Breast epithelium (tissue), 4 donors: ENCODE measurements around the gene IKBKG. TPM values are rescaled to one million over a fixed set of nuclear protein-coding genes. Genes with fewer than 3 reads are reported as not detected.

Experiments used
- DNase-seq, 2 donors: peaks; one replicate each; pipeline ENCODE4 v3.0.0-alpha.2; 2019; ENCODE audit warnings: low spot score in 2 of 2
- H3K27ac ChIP-seq, 2 donors: fragments of 200-600 bp; sonication (generic) in 1 of 2; one replicate each; pipeline ENCODE4 v1.5.1; 2016 to 2019; ENCODE audit warnings: mild to moderate bottlenecking in 1 of 2
- H3K27me3 ChIP-seq, 2 donors: fragments of 200-600 bp; sonication (generic) in 1 of 2; one replicate each; pipeline versions ENCODE4 v1.5.1 to v1.6.0; 2017 to 2019; ENCODE audit warnings: control low read depth in 1 of 2, mild to moderate bottlenecking in 1 of 2
- H3K36me3 ChIP-seq: fragments of 200-600 bp; one replicate; pipeline ENCODE4 v1.5.1; 2019
- H3K4me1 ChIP-seq, 2 donors: fragments of 200-600 bp; sonication (generic); one replicate each; pipeline ENCODE4 v1.5.1; 2016 to 2019; ENCODE audit warnings: control low read depth in 1 of 2
- H3K4me3 ChIP-seq, 3 donors: fragments of 200-600 bp; sonication (generic); 1 replicate in 2 of 3; 2 replicates in 1 of 3; pipeline ENCODE4 v1.5.1; 2016 to 2019; ENCODE audit warnings: mild to moderate bottlenecking in 3 of 3, moderate library complexity in 2 of 3
- H3K9me3 ChIP-seq, 2 donors: fragments of 200-600 bp; sonication (generic) in 1 of 2; one replicate each; pipeline ENCODE4 v1.5.1; 2016 to 2019; ENCODE audit warnings: control low read depth in 1 of 2
- POLR2A ChIP-seq: fragments of 450-650 bp; IDR thresholded peaks from one replicate; pipeline ENCODE4 v1.6.1; 2016; ENCODE audit warnings: antibody characterized with exemption, mild to moderate bottlenecking, moderate library complexity
- POLR2AphosphoS5 ChIP-seq, 3 donors: sonication (generic); formaldehyde crosslinking; IDR thresholded peaks; one replicate each; pipeline ENCODE4 v1.6.1; 2017; ENCODE audit warnings: antibody characterized with exemption in 3 of 3
- intact Hi-C: fragments of 100-400 bp; cut with DNase I; formaldehyde crosslinking; loops from one replicate; pipeline ENCODE4 v1.15.1; 2023; ENCODE audit warnings: low total_unique reads
- total RNA-seq, 3 donors: library from RNA; depleted of rRNA; stranded (reverse); fragments of >200 nt; gene quantifications; one replicate each; pipeline ENCODE4 v1.1.0, GENCODE V29; 2016
- TF ChIP-seq, protein P1 (sequence below), 3 donors: fragments of 450-650 bp; IDR thresholded peaks; one replicate each; pipeline ENCODE4 v1.5.1; 2016 to 2017; ENCODE audit warnings: antibody characterized with exemption in 3 of 3, mild to moderate bottlenecking in 3 of 3, moderate library complexity in 3 of 3

IKBKG gene
- total RNA-seq, 3 donors from 2014 or later, result 10.5 to 15.2 (median 12.6) TPM

DNA sequence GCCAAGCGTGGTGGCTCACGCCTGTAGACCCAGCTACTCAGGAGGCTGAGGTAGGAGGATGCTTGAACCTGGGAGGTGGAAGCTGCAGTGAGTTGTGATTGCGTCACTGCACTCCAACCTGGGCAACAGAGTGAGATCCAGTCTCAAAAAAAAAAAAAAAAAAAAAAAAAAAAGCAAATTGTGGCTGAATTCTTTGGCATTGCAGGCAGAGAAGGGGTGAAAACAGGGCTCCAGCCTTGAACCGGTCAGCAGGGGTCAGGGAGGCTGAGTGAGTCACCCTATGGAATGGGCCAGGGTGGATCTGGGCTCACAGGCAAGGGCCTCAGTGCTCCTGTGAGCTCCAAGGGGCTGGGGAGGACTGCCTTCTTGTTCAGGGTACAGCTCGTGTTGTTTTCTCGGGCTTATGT, 18.2 kb upstream of the IKBKG start:
- Histone ChIP-seq H3K9me3 (no peaks in the 10 kb centered on the region), H3K36me3 (no peaks in the 10 kb centered on the region), H3K4me3 (no peak overlapping the region), H3K27me3 (peaks cover 0 to 26% of the 10 kb centered on the region in 2 donors), H3K4me1 (no peaks in the 10 kb centered on the region), H3K27ac (no peak overlapping the region)
- no peak for DNase-seq
- no peak for TF ChIP-seq POLR2A
- no peak for TF ChIP-seq POLR2AphosphoS5 (IDR thresholded peaks at IDR 0.05)
- TF ChIP-seq, protein P1, sequence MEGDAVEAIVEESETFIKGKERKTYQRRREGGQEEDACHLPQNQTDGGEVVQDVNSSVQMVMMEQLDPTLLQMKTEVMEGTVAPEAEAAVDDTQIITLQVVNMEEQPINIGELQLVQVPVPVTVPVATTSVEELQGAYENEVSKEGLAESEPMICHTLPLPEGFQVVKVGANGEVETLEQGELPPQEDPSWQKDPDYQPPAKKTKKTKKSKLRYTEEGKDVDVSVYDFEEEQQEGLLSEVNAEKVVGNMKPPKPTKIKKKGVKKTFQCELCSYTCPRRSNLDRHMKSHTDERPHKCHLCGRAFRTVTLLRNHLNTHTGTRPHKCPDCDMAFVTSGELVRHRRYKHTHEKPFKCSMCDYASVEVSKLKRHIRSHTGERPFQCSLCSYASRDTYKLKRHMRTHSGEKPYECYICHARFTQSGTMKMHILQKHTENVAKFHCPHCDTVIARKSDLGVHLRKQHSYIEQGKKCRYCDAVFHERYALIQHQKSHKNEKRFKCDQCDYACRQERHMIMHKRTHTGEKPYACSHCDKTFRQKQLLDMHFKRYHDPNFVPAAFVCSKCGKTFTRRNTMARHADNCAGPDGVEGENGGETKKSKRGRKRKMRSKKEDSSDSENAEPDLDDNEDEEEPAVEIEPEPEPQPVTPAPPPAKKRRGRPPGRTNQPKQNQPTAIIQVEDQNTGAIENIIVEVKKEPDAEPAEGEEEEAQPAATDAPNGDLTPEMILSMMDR (IDR thresholded peaks at IDR 0.05), result no peak
- intact Hi-C loops, result no loop called here

GRCh38 chrX:154530286-154530685, 17.1 kb upstream of the IKBKG start:
- no peaks in the 10 kb centered on the region for H3K36me3 ChIP-seq
- H3K4me3 ChIP-seq, result no peak overlapping the region
- TF ChIP-seq, protein P1 (IDR thresholded peaks at IDR 0.05), result no peak
- TF ChIP-seq POLR2A, result no peak
- TF ChIP-seq POLR2AphosphoS5 (IDR thresholded peaks at IDR 0.05), result no peak
- no peaks in the 10 kb centered on the region for H3K4me1 ChIP-seq
- no peak overlapping the region for H3K27ac ChIP-seq
- intact Hi-C loops, result no loop called here
- DNase-seq, result no peak
- no peaks in the 10 kb centered on the region for H3K9me3 ChIP-seq
- peaks cover 0 to 29% of the 10 kb centered on the region in 2 donors for H3K27me3 ChIP-seq

GRCh38 chrX:154531626-154532025, 15.8 kb upstream of the IKBKG start:
- TF ChIP-seq, protein P1 (IDR thresholded peaks at IDR 0.05), result no peak
- TF ChIP-seq POLR2AphosphoS5 (IDR thresholded peaks at IDR 0.05) (no peak), POLR2A (no peak)
- Histone ChIP-seq H3K36me3 (no peaks in the 10 kb centered on the region), H3K4me3 (no peak overlapping the region), H3K9me3 (no peaks in the 10 kb centered on the region), H3K27ac (no peak overlapping the region), H3K4me1 (no peaks in the 10 kb centered on the region), H3K27me3 (peaks cover 0 to 28% of the 10 kb centered on the region in 2 donors)
- DNase-seq, result no peak
- intact Hi-C loops, result no loop called here

GRCh38 chrX:154532690-154533089, 14.7 kb upstream of the IKBKG start:
- TF ChIP-seq POLR2AphosphoS5 (IDR thresholded peaks at IDR 0.05), result no peak
- no peak for TF ChIP-seq POLR2A
- TF ChIP-seq, protein P1 (IDR thresholded peaks at IDR 0.05), result no peak
- no peak overlapping the region for H3K27ac ChIP-seq
- no peaks in the 10 kb centered on the region for H3K9me3 ChIP-seq
- no peaks in the 10 kb centered on the region for H3K36me3 ChIP-seq
- H3K4me1 ChIP-seq, result no peaks in the 10 kb centered on the region
- H3K27me3 ChIP-seq, result peaks cover 0 to 18% of the 10 kb centered on the region in 2 donors
- intact Hi-C loops, result no loop called here
- no peak overlapping the region for H3K4me3 ChIP-seq
- DNase-seq, result no peak

DNA sequence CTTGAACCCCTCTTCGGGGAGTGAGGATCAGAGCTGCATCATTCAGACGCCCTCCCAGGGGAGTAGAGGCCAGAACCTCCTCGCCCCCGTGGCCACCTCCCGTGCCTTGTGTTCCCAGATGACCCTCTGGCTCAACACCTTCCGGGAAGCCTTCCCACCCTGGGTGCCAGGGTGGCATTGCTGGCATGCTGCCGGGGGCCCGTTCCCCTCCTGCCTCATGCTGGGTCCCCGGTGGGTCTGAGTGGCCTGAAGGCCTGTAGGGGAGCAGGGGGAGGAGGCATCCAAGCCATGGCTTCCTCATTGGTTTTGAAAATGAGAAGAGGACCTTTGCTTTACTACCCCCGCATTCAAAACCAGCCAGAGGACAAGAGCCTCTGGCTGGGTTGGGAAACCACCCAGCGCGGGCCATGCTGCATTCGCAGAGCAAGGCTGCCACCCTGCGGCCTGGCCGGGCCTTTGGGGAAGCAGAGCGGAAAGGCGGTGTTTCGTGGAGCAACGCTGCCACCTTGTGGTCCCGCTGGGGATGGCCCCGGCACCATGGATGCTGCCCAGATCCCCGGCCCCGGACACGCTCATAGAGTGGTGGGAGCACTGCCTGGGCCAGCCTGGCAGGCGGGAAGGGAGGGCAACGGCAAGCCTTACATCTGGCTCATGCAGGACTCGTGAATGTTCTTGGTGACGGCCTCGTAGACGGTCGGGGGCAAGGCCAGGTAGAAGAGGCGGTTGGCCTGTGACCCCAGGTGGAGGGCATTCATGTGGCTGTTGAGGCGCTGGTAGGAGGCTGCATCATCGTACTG, 12.7 kb upstream of the IKBKG start:
- DNase-seq, result peak; percentile 81 to 86
- TF ChIP-seq, protein P1 (IDR thresholded peaks at IDR 0.05), result peak; percentile 92 to 100 (median 98)
- TF ChIP-seq POLR2AphosphoS5 (IDR thresholded peaks at IDR 0.05), result peak; percentile 73 to 79 (median 78)
- no peak for TF ChIP-seq POLR2A
- Histone ChIP-seq H3K36me3 (no peaks in the 10 kb centered on the region), H3K27ac (peak overlapping the region; percentile 15 to 60), H3K9me3 (no peaks in the 10 kb centered on the region), H3K4me3 (no peak overlapping the region), H3K4me1 (no peaks in the 10 kb centered on the region), H3K27me3 (peaks cover 0 to 21% of the 10 kb centered on the region in 2 donors)
- intact Hi-C loops, result no loop called here
